Measurements from ENCODE around the gene PRKACG.

- TF ChIP-seq, protein P1, sequence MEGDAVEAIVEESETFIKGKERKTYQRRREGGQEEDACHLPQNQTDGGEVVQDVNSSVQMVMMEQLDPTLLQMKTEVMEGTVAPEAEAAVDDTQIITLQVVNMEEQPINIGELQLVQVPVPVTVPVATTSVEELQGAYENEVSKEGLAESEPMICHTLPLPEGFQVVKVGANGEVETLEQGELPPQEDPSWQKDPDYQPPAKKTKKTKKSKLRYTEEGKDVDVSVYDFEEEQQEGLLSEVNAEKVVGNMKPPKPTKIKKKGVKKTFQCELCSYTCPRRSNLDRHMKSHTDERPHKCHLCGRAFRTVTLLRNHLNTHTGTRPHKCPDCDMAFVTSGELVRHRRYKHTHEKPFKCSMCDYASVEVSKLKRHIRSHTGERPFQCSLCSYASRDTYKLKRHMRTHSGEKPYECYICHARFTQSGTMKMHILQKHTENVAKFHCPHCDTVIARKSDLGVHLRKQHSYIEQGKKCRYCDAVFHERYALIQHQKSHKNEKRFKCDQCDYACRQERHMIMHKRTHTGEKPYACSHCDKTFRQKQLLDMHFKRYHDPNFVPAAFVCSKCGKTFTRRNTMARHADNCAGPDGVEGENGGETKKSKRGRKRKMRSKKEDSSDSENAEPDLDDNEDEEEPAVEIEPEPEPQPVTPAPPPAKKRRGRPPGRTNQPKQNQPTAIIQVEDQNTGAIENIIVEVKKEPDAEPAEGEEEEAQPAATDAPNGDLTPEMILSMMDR (IDR thresholded peaks at IDR 0.05) = no peak
- TF ChIP-seq POLR2A (IDR thresholded peaks at IDR 0.05) = no peak
Measured at GRCh38 chr9:69045821-69046220, 31.9 kb upstream of the PRKACG start.
